ENCODE results near the gene TEPSIN.
A peak's percentile ranks its signal among the peaks of the same experiment; 100 is the strongest.

The TEPSIN gene

GRCh38 chr17:81238815-81239713 lies at the start of gene TEPSIN, which contains the start of gene NDUFAF8:
TEPSIN (minus strand) TSS chr17:81239055; CDS start chr17:81239033, 22 bp downstream.
NDUFAF8 (plus strand) TSS chr17:81239318; CDS start chr17:81239364, 46 bp downstream.
- DNase-seq (ENCODE audit: low spot score), result peak; percentile 97

- no peak for DNase-seq (ENCODE audit: low spot score)
Measured at GRCh38 chr17:81287741-81288430, 49.0 kb upstream of the TEPSIN start.

- no peak for DNase-seq (ENCODE audit: low spot score)
Measured at GRCh38 chr17:81287152-81287551, 48.3 kb upstream of the TEPSIN start.

GRCh38 chr17:81286491-81287145 lies 47.8 kb upstream of the TEPSIN start:
- DNase-seq (ENCODE audit: low spot score), result no peak

- no peak for DNase-seq (ENCODE audit: low spot score)
Measured at GRCh38 chr17:81285894-81286293, 47.0 kb upstream of the TEPSIN start.

- peak; percentile 84 for DNase-seq (ENCODE audit: low spot score)
Measured at GRCh38 chr17:81285179-81285878, 46.5 kb upstream of the TEPSIN start.

GRCh38 chr17:81282876-81283275 lies 44.0 kb upstream of the TEPSIN start:
- DNase-seq (ENCODE audit: low spot score), result no peak

GRCh38 chr17:81282141-81282540 lies 43.3 kb upstream of the TEPSIN start:
- no peak for DNase-seq (ENCODE audit: low spot score)

GRCh38 chr17:81280571-81280970 lies 41.7 kb upstream of the TEPSIN start:
- no peak for DNase-seq (ENCODE audit: low spot score)

GRCh38 chr17:81279278-81280275 lies 40.7 kb upstream of the TEPSIN start:
- no peak for DNase-seq (ENCODE audit: low spot score)

- DNase-seq (ENCODE audit: low spot score), result no peak
Measured at GRCh38 chr17:81278831-81279230, 40.0 kb upstream of the TEPSIN start.

GRCh38 chr17:81277946-81278693 lies 39.3 kb upstream of the TEPSIN start:
- DNase-seq (ENCODE audit: low spot score), result no peak

- no peak for DNase-seq (ENCODE audit: low spot score)
Measured at GRCh38 chr17:81277421-81277820, 38.6 kb upstream of the TEPSIN start.

- DNase-seq (ENCODE audit: low spot score), result no peak
Measured at GRCh38 chr17:81276781-81277180, 37.9 kb upstream of the TEPSIN start.

GRCh38 chr17:81274471-81274855 lies 35.6 kb upstream of the TEPSIN start:
- no peak for DNase-seq (ENCODE audit: low spot score)

GRCh38 chr17:81273698-81274470 lies 35.0 kb upstream of the TEPSIN start:
- DNase-seq (ENCODE audit: low spot score), result no peak

- DNase-seq (ENCODE audit: low spot score), result no peak
Measured at GRCh38 chr17:81272616-81273015, 33.8 kb upstream of the TEPSIN start.

- no peak for DNase-seq (ENCODE audit: low spot score)
Measured at GRCh38 chr17:81271226-81271625, 32.4 kb upstream of the TEPSIN start.

- DNase-seq (ENCODE audit: low spot score), result no peak
Measured at GRCh38 chr17:81270279-81270678, 31.4 kb upstream of the TEPSIN start.

Data from left forelimb (tissue), 1 donor.